ENCODE results near the gene RUFY3. TPM values are rescaled to one million over a fixed set of nuclear protein-coding genes. Genes with fewer than 3 reads are reported as not detected.

Gene RUFY3
- total and polyA plus RNA-seq, 9 of the 15 experiments (the other 6 are each of a cell fraction or from before 2014, with no cell fraction given), result 4.2 to 31.1 (median 21.5) TPM

- TF ChIP-seq, protein P1, sequence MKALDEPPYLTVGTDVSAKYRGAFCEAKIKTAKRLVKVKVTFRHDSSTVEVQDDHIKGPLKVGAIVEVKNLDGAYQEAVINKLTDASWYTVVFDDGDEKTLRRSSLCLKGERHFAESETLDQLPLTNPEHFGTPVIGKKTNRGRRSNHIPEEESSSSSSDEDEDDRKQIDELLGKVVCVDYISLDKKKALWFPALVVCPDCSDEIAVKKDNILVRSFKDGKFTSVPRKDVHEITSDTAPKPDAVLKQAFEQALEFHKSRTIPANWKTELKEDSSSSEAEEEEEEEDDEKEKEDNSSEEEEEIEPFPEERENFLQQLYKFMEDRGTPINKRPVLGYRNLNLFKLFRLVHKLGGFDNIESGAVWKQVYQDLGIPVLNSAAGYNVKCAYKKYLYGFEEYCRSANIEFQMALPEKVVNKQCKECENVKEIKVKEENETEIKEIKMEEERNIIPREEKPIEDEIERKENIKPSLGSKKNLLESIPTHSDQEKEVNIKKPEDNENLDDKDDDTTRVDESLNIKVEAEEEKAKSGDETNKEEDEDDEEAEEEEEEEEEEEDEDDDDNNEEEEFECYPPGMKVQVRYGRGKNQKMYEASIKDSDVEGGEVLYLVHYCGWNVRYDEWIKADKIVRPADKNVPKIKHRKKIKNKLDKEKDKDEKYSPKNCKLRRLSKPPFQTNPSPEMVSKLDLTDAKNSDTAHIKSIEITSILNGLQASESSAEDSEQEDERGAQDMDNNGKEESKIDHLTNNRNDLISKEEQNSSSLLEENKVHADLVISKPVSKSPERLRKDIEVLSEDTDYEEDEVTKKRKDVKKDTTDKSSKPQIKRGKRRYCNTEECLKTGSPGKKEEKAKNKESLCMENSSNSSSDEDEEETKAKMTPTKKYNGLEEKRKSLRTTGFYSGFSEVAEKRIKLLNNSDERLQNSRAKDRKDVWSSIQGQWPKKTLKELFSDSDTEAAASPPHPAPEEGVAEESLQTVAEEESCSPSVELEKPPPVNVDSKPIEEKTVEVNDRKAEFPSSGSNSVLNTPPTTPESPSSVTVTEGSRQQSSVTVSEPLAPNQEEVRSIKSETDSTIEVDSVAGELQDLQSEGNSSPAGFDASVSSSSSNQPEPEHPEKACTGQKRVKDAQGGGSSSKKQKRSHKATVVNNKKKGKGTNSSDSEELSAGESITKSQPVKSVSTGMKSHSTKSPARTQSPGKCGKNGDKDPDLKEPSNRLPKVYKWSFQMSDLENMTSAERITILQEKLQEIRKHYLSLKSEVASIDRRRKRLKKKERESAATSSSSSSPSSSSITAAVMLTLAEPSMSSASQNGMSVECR (CRISPR knock-in tag; IDR thresholded peaks at IDR 0.05), result no peak
- TF ChIP-seq ZNF449 (CRISPR knock-in tag; IDR thresholded peaks at IDR 0.05) (no peak), MAFK (IDR thresholded peaks at IDR 0.05; ENCODE audit: low read length) (no peak), CTBP1 (IDR thresholded peaks at IDR 0.05; ENCODE audit: borderline replicate concordance) (0 out of 2 replicates have a peak, but pooled peaks have one; percentile 10), CEBPZ (IDR thresholded peaks at IDR 0.05; ENCODE audit: borderline replicate concordance, low read depth, low read length) (no peak), CCNT2 (IDR thresholded peaks at IDR 0.05; ENCODE audit: borderline replicate concordance, extremely low read depth, insufficient read length, low read depth, low read length) (no peak), HES1 (IDR thresholded peaks at IDR 0.05; ENCODE audit: low read depth) (no peak), THAP7 (CRISPR knock-in tag; IDR thresholded peaks at IDR 0.05) (no peak), HDAC2 (IDR thresholded peaks at IDR 0.05) (no peak), GTF2E2 (tag; IDR thresholded peaks at IDR 0.05) (no peak), RAD51 (IDR thresholded peaks at IDR 0.05; ENCODE audit: borderline replicate concordance, low read depth) (no peak), MAFG (tag; conservative IDR thresholded peaks at IDR 0.05) (no peak), CHD2 (IDR thresholded peaks at IDR 0.05; ENCODE audit: low read depth, low read length) (no peak), POLR2H (tag; IDR thresholded peaks at IDR 0.05; ENCODE audit: low read depth) (no peak), HNRNPH1 (optimal IDR thresholded peaks at IDR 0.05; ENCODE audit: low read depth, low read length) (no peak)
- TF ChIP-seq, protein P2, sequence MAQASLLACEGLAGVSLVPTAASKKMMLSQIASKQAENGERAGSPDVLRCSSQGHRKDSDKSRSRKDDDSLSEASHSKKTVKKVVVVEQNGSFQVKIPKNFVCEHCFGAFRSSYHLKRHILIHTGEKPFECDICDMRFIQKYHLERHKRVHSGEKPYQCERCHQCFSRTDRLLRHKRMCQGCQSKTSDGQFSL (CRISPR knock-in tag; IDR thresholded peaks at IDR 0.05), result no peak
- TF ChIP-seq, protein P2 (tag; IDR thresholded peaks at IDR 0.05), result no peak
Measured at GRCh38 chr4:70704931-70705182, 16.9 kb upstream of the RUFY3 start (continued).

Data from K562 (cell line).